ENCODE measurements around the gene SSTR3. TPM values are rescaled to one million over a fixed set of nuclear protein-coding genes. Genes with fewer than 3 reads are reported as not detected.
"Not testable (repeated sequence)": the region's sequence is repeated elsewhere in the genome, so short reads cannot be mapped to it uniquely, and the experiment has no call there.

SSTR3 gene
- total RNA-seq, 2 donors from 2014 or later = not detected

DNA sequence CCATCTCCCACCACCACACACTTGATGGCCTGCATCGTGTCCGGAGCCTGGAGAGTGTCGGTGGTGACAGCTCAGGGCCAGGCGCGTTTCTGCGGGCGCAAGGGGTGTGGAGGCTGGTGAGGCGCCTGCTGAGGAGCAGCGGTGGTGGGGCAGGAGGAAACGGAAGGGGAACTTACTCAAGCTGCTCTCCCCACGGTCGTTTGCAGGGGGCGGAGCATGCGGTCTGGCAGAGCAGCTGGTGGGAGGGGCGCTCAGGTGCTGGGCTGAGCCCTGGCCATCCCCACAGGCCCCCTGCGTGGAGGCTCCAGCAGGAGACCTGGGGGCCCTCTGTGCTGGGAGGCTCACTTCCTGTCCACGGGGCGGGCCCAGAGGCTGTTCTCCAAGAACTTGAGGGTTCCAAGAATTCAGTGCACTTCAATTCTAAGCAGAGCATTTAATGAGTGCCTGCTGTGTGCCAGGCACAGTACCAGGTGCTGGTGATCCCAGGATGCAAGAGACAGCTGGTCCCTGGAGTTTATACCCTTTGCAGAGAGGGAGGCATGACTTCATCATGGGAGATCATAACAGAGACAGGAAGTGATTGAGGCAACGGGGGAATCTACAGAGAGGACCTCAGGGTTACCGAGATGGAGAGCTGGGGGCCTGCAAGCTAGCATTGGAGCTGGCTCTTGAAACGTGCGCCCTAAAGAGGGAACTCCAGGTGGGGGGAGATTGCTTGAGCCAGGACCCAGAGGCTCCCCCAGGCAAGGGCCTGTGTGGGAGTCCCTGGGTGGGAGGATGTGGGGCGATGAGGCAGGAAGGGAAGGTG, 32.0 kb upstream of the SSTR3 start, which contains the start of gene RAC2:
TSS of gene RAC2 (minus strand) at position 156 of the 808 bp plus-strand sequence. CDS start at position 35, 121 bp downstream.
- peak; percentile 91 for DNase-seq (ENCODE audit: low spot score)
- intact Hi-C loops (cut with DNase I) = no loop called here

DNA sequence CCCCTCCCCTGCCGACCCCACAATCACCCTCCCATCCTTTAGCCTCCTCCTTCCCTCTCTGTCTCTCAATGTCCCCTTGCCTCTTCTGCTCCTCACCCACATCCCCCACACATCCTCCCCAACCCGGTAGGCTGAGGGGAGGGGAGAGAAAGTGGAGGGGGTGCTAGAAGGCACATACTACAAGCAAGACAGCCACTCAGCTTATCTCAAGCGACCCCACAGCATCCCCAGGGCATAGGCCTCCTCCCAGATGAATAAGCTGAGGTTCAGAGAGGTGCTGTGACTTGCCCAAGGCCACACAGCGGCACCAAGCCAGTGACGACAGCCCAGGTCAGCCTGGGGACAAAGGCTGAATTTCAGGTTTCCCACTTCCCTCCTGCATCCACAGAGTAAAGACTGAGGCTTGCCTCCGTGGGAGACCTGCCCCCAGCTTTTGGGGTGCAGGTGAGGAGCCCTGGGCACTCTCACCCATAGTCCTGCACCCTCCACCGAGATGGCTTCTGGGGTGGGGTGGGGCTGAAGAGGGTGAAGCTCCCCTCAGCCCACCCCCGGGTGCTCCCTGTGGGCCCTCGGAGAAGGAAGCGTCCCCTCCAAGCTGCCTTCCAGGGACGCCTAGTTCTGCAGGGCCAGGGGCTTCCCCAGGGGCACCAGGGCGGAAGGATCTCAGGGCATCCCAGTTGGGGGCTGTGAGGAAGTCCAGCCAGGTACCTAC, 31.3 kb upstream of the SSTR3 start:
- intact Hi-C loops (cut with DNase I) = no loop called here
- peak; percentile 41 for DNase-seq (ENCODE audit: low spot score)

DNA sequence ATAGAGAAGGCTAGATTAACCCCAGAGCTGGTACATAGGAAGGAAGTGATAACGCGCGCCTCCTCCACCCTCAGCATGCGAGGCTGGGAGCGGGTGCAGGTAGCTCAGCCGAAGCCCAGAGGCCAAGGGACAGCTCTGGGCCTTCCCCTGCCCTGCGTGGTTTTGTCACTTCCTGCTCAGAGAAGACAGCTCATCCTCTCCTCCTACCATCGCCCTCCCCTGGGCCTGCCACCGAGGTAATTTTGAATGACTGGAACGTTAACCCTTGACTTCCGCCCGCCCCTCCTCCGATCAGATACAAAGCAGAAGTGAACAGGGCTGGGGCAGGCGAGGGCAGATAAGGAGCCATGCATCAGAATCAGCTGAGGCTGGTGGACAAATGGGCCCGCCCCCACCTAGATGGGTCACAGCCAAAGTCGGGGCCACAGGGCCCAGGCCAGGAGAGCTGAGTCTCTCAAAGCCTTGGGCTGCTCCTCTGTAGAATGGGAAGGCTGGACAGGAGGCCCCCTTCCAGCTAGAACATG, 30.2 kb upstream of the SSTR3 start:
- peak; percentile 92 for DNase-seq (ENCODE audit: low spot score)
- intact Hi-C loops (cut with DNase I) = no loop called here

GRCh38 chr22:37241351-37242142, 29.3 kb upstream of the SSTR3 start:
- intact Hi-C loops (cut with DNase I) = no loop called here
- DNase-seq (ENCODE audit: low spot score) = peak; percentile 82

DNA sequence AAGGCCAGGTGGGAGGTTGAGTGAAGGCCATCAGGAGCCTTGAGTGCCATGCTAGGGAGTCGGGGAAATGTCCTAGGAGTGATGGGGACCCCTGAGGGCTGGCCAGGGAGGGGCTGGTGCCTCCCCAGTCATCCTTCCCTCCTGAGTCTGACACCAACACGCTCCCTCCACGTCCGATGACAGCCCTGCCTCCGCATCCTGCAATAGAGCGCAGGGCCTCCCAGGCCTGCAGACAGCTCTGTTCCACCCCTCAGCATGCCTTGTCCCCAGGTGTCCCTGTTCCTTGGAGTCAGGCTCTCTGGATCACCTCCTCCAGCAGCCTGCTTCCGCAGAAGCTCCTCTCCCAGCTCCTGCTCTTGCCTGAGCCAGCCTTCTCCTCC, 28.7 kb upstream of the SSTR3 start:
- DNase-seq (ENCODE audit: low spot score) = peak; percentile 76
- intact Hi-C loops (cut with DNase I) = no loop called here

GRCh38 chr22:37240240-37240940, 28.1 kb upstream of the SSTR3 start:
- intact Hi-C loops (cut with DNase I) = no loop called here
- DNase-seq (ENCODE audit: low spot score) = peak; percentile 45

DNA sequence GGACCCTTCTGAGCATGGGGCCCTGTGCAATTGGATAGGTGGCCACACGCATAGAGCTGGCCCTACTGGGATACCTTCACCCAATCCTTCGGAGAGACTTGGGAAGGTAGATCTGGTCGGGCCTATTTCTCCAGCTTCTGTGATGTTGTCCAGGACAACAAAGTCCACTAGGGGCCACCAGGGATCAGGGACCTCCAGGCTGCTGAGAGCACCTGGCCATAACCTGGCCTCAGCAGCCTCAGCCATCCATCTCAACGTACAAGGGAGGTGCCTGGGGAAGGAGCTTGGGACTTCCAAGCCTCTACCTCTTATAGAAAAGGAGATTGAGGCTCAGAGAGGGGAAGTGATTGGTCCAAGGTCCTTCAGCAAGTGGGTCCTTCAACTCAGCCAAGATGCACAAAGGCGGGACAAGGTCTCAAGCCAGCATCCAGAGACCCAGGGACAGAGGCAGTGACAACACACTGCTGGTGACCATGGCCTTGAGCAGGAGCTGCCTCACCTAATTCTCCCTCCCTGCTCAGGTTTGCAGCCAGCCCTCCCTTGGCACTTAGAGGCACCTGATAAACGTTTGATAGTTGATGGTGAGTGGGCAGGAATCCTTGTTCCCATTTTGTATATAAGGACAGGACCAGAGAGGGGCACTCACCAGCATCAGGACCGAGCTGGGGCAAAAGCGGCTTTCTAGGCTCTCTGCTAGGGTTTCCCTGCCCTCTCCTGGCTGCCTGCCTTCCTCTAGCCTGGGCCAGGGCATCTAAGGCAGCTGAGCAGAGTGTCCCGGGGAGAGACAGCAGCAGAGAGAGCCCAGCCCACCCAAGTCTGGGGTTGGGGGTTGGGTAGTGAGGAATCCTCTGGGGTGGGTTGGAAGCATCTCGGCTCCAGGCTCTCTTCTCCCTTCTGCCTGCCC, 27.3 kb upstream of the SSTR3 start:
- intact Hi-C loops (cut with DNase I) = no loop called here
- peak; percentile 45 for DNase-seq (ENCODE audit: low spot score)

DNA sequence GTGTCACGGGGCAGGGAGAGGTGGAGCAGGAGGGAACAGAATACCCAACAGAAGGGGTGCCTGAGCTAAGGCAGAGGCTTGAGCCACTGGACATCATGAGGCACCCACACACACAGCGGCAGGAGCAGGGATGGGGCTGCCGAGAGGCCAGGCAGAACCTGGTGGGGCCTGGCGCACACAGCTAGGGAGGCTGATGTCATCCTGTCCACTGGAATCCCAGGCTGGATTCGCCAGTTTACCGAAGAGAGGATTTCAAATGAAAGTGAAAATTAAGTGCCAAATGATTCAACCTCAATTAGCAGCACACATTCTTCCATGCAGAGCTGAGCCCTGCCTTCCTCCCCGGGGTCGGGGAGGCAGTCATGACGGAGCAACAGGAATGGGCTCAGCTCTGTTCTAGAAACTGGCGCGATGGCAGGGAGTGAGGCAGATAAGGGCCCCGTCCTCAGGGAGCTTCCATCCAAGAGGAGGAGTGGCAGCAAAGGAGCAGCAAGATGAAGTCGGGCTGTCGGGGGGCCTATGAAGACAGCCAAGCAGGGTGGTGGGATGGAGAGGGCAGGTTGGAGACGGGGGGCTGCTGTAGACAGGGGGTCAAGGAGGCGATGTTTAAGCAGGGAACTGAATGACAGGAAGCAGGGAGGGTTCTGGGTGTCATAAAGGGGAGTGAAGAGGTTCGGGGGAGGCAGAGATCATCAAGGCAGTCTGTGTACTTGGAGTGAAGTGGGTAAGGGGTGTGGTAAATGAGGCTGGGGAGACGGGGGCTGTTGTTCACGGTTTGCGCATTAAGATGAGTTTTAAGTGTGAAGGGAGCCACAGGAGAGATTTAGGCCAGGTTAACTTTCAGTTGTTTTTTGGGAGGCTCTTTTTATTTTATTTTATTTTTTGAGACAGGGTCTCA, 25.3 kb upstream of the SSTR3 start:
- intact Hi-C loops (cut with DNase I) = no loop called here
- peak; percentile 51 for DNase-seq (ENCODE audit: low spot score)

DNA sequence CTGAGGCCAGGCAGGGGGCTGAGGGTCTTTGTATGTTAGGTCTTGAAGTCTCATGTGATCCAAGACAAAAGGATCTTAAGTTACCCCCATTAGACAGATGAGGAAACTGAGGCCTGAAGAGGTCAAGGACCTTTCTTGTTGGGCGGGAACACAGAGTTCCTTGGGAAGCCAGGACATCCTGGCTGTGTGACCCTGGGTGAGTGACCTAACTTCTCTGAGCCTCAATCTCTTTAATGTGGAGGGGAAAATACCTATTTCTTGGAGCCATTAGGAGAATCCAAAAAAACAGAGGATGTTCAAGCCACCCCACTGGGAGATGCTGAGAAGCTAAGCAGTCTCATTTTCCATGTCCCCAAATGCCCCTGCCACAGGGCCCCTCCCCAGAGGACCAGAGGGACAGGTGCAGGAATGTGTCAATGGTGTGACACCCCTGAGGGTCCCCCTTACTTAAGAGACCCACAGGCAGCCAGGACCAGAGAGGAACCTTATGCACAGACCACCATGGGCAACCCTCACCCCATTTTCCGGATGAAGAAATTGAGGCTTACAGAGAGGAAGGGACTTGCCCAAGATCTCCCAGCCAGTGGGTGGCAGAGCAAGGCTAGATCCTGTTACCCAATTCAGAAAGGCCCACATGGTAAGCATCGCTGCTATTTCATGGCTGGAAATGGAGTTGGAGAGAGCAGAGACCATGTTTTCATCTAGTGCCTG, 23.8 kb upstream of the SSTR3 start:
- intact Hi-C loops (cut with DNase I) = no loop called here
- peak; percentile 30 for DNase-seq (ENCODE audit: low spot score)

DNA sequence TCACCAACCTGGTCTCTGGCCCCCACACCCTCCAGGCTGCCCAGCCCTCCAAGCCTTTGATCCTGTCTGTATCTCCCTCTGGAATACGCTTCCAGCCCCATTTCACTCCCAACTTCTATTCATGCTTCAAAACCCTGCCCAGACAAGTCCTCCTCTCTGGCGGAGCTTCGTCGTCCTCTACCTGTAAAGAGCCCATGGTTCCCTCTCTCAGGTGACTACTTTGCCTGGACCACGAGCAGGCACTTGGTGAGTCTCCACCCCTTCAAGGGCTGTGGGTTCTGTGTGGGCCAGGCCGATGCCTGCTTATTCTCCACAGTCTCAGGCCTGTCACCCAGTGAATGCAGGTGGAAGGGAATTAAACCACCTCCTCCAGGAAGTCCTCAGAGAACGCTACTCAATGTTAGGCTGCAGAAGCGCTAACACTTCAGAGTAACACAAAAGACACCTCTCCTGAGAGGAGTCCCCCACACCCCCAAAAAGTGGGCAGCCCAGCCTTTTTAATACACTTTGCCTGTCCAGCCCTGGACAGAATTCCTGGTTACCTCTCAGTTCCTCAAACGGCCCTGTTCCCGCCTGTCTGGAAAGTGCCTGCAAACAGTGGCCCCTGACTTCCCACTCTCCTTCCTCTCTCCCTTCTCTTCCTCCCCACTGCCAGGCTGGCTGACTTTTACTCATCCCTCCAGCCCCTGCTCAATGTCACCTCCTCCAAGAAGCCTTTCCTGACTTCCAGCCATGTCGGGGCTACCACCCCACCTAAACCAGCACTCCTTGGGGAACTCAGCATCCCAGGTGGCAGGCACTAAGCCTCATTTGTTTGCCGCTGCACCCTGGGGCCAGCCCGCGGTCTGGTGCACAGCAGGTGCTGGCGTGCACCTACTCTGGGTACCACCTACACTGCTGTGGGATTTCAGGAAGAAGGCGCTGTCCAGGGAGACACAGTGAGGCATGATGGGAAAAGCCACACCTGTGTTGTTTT, 22.7 kb upstream of the SSTR3 start:
- DNase-seq (ENCODE audit: low spot score) = peak; percentile 44
- intact Hi-C loops (cut with DNase I) = no loop called here

DNA sequence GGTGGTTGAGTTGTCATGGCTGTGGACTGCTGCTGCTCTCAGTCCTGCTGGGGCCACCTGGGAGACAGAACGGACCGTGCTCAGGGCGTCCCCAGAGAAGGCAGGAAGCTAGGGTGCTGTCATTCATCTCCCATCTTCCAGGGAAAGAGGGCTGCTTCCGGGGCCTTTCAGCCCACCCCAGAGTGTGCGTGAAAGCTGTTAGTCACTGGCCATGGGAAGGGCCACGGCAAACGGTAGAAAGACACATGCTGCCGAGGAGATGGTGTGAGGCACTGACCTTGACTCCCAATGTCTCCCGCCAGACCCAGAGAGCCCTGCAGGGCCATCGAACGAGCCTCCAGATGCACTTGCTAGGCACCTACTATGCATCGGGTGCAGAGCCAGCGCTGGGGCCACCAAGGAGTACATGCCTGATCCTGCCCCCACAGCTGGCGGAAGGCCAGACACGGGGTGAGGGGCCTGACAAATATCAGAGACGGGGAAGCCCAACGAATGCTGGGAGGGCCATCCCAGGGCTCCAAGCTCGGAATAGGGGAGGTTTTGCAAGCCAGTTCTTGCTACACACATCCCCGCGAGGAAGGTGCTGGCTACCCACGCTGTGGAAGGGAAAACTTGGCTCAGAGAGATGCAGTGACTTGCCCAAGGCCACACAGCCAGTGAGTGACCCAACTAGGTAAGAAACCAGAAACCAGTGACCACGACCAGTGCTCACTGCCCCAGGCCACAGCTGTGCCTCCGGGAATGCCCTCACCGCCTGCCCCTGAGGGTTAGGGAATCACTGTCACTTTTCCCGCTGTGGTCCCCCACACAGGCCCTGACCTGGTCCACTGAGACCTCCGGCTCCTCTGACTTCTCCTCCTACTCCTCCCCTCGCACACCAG, 21.7 kb upstream of the SSTR3 start:
- DNase-seq (ENCODE audit: low spot score) = peak; percentile 74

GRCh38 chr22:37233371-37233750, 21.1 kb upstream of the SSTR3 start:
- intact Hi-C loops (cut with DNase I) = not testable (repeated sequence)
- peak; percentile 56 for DNase-seq (ENCODE audit: low spot score)

More for the DNA sequence above, 21.7 kb upstream of the SSTR3 start:
- intact Hi-C loops (cut with DNase I) = no loop called here

- intact Hi-C loops (cut with DNase I) = no loop called here
- peak; percentile 44 for DNase-seq (ENCODE audit: low spot score)
Observed at GRCh38 chr22:37232140-37232998, 20.1 kb upstream of the SSTR3 start.

All from posterior vena cava (tissue), 2 donors.